Right cardiac atrium (tissue), 5 donors: ENCODE measurements around the gene KIFBP. TPM values are rescaled to one million over a fixed set of nuclear protein-coding genes. Genes with fewer than 3 reads are reported as not detected.
"Not testable (repeated sequence)": the region's sequence is repeated elsewhere in the genome, so short reads cannot be mapped to it uniquely, and the experiment has no call there.

Experiments
- ATAC-seq, 2 donors: fragments of 200-7000 bp; cut with Tn5 transposase; one replicate each; pipeline versions ENCODE4 v1.8.0 to v1.9.1; 2020; ENCODE audit warnings: moderate library complexity in 2 of 2, mild to moderate bottlenecking in 1 of 2
- DNase-seq, 3 donors: peaks; one replicate each; pipeline ENCODE4 v3.0.0-alpha.2; 2020
- H3K27ac ChIP-seq: one replicate; pipeline ENCODE4 v1.5.1; 2013; ENCODE audit warnings: mild to moderate bottlenecking, low read length, control low read depth, moderate library complexity
- H3K27me3 ChIP-seq: one replicate; pipeline ENCODE4 v1.6.1; 2013; ENCODE audit not compliant: control insufficient read depth, insufficient read depth
- H3K4me1 ChIP-seq: one replicate; pipeline ENCODE4 v1.6.1; 2013; ENCODE audit warnings: low read length; ENCODE audit not compliant: control insufficient read depth, insufficient read depth
- H3K4me3 ChIP-seq: one replicate; pipeline ENCODE4 v1.5.1; 2013; ENCODE audit warnings: low read length, control low read depth
- H3K9me3 ChIP-seq: one replicate; pipeline ENCODE4 v1.6.1; 2013; ENCODE audit warnings: low read length; ENCODE audit not compliant: control insufficient read depth
- WGBS: extraction: QIAGEN DNeasy Blood & Tissue Kit; methylation state at CpG from one replicate; pipeline ENCODE4 v1.1.7; 2013; 5-methylcytosine and 5-hydroxymethylcytosine counted together
- intact Hi-C, 4 donors: fragments of 100-400 bp; cut with DNase I; formaldehyde crosslinking; loops; one replicate each; pipeline versions ENCODE4 v1.11.0 to v1.14.0; 2022 to 2023
- long read RNA-seq, 4 donors: library from polyadenylated mRNA; unstranded; transcript quantifications; one replicate each; pipeline ENCODE4 v2.0.0, GENCODE V29; 2020 to 2021
- polyA plus RNA-seq: library from polyadenylated mRNA; stranded (reverse); fragments of 200-250 nt; gene quantifications from one replicate; pipeline ENCODE4 v1.2.3, GENCODE V29; 2013
- total RNA-seq, 4 donors: library from RNA; stranded (reverse); fragmentation: NEBNext Ultra II Directional; extraction: Animal tissue kit (Norgen Biotek cat#: 25700); gene quantifications; one replicate each; pipeline ENCODE4 v1.2.1, GENCODE V29; 2021
- donor health status: healthy with polysubstance abuse.
- donor health status: DM: no; HTN: yes; CAD: no.
- donor health status: DM: no; HTN: no; CAD: no.
- donor health status: DM: no; HTN: yes; CAD: no; lungs with severe emphysema.
- donor health status: DM: yes; HTN: yes; CAD: no.

Gene KIFBP, protein sequence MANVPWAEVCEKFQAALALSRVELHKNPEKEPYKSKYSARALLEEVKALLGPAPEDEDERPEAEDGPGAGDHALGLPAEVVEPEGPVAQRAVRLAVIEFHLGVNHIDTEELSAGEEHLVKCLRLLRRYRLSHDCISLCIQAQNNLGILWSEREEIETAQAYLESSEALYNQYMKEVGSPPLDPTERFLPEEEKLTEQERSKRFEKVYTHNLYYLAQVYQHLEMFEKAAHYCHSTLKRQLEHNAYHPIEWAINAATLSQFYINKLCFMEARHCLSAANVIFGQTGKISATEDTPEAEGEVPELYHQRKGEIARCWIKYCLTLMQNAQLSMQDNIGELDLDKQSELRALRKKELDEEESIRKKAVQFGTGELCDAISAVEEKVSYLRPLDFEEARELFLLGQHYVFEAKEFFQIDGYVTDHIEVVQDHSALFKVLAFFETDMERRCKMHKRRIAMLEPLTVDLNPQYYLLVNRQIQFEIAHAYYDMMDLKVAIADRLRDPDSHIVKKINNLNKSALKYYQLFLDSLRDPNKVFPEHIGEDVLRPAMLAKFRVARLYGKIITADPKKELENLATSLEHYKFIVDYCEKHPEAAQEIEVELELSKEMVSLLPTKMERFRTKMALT
- total RNA-seq (10 to 100 TPM; 31.6 to 36.9 (median 35.1) TPM), polyA plus RNA-seq (29.2 TPM)
- long read RNA-seq, donor 1, transcript KIF1BP-201 (7 exons, 2,544 nt), result major isoform, 109 of 119 reads
- long read RNA-seq, donor 1, partial matches to known transcripts, result 2 of 119 reads
- long read RNA-seq, donor 1, other reads (novel, unspliced or antisense), result 2 of 119 reads
- long read RNA-seq, donor 2, transcript KIF1BP-201 (7 exons, 2,544 nt), result major isoform, 27 of 28 reads
- long read RNA-seq, donor 2, partial matches to known transcripts, result 0 of 28 reads
- long read RNA-seq, donor 2, other reads (novel, unspliced or antisense), result 0 of 28 reads
- long read RNA-seq, donor 3, transcript KIF1BP-201 (7 exons, 2,544 nt), result major isoform, 214 of 223 reads
- long read RNA-seq, donor 3, partial matches to known transcripts, result 3 of 223 reads
- long read RNA-seq, donor 3, other reads (novel, unspliced or antisense), result 3 of 223 reads
- long read RNA-seq, donor 4, transcript KIF1BP-201 (7 exons, 2,544 nt), result major isoform, 42 of 44 reads
- long read RNA-seq, donor 4, partial matches to known transcripts, result 2 of 44 reads
- long read RNA-seq, donor 4, other reads (novel, unspliced or antisense), result 0 of 44 reads

DNA sequence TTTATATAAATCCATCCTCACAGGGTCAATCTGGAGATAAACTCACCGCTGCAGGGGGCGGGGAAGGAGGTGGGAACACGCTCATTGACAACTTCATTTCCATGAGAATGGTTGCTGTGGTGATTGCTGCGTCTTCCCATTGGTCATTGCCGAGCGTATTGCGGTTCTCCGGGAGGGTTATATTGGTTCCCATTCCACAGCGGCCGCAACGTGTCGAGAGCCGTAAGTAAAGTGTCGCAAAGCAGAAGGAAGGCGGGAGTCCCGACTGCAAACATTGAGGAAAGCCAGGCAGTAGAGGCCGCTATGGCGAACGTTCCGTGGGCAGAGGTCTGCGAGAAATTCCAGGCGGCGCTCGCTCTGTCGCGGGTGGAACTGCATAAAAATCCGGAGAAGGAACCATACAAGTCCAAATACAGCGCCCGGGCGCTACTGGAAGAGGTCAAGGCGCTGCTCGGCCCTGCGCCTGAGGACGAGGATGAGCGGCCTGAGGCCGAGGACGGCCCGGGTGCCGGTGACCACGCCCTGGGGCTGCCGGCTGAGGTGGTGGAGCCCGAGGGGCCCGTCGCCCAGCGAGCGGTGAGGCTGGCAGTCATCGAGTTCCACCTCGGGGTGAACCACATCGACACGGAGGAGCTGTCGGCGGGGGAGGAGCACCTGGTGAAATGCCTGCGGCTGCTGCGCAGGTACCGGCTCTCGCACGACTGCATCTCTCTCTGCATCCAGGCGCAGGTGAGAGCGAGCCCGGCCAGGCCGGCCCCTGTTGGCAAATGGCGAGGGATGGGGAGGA lies at the start of gene KIFBP:
TSS of gene KIFBP (plus strand) at position 274 of the 787 bp plus-strand sequence. CDS start at position 304, 30 bp downstream.
- peaks cover 7% of the 10 kb centered on the region for H3K4me1 ChIP-seq
- no peaks in the 10 kb centered on the region for H3K27me3 ChIP-seq
- peak; percentile 96 to 97 for ATAC-seq
- H3K4me3 ChIP-seq, result peak within 1 kb of the TSS; percentile 71
- WGBS, result under 1% methylated on average over 62 of the region's 62 CpGs
- H3K27ac ChIP-seq, result peak within 1 kb of the TSS; percentile 81
- no peaks in the 10 kb centered on the region for H3K9me3 ChIP-seq
- intact Hi-C loops, result no loop called here
- peak; percentile 93 to 97 (median 94) for DNase-seq

DNA sequence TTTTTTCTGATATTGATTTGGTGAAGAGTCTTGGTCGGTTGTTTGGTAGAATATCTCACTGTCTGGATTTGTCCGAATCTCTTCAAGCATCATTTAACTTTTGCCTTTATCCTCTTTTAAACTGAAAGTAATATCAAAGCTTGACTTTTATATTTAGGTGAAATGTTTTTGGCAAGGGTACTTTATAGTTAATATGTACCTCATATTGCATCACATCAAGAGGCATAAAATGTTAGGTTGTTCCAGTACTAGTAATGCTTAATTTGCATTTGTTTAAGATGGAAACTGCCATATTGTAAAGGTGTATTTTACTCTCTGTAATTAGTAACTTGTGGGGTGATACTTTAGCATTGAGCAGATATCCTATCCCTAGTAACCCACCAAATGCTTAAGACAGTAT lies 49.7 kb upstream of the KIFBP start:
- Histone ChIP-seq H3K27ac (no peak overlapping the region), H3K4me1 (no peaks in the 10 kb centered on the region), H3K4me3 (no peak overlapping the region), H3K9me3 (no peaks in the 10 kb centered on the region), H3K27me3 (no peaks in the 10 kb centered on the region)
- no peak for DNase-seq
- WGBS, result 94% methylated on average over 2 of the region's 2 CpGs
- no peak for ATAC-seq
- intact Hi-C loops, result no loop called here

DNA sequence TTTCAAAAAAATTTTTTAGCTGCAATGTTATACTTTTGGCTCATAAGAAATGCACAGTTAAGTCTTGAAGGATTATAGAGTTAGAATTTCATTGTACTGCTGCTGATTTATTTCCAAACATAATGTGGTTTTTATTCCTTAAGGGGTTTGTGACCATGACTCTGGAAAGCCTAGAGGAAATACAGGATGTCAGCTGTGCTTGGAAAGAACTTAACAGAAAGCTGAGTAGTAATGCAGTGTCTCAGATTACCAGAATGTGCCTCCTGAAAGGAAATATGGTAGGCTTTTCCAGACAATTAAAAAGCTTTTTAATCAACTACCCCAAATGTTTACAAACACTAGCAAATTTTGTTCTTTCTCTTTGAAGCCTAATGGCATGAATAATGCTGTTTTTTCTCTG lies 47.7 kb upstream of the KIFBP start:
- H3K9me3 ChIP-seq, H3K4me1 ChIP-seq, H3K27ac ChIP-seq, ATAC-seq, H3K27me3 ChIP-seq, H3K4me3 ChIP-seq, DNase-seq: not testable (repeated sequence)
- intact Hi-C loops, result loop anchor here in 1 of 4 donors (10.0 kb wide), 1 partner anchor 186 kb away; no protein-coding TSS in a partner anchor

DNA sequence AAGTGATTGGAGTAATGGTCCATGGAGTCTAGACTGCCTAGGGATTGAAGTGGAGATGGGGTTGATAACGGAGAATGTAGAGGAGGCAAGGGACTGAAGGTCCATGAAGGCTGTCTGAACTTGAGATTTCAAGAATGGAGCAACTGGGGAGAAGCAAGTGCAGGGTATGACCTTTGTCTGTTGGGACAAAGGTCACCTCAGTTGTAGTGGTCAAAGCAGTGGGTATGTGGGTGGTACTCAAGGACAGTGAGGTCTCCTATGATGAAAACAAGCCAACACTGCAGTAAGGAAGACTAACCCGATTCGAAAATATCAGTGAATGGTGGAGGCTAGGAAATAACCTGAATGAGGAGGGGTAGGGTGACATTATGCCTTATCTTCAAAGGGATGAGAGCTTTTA lies 38.0 kb upstream of the KIFBP start:
- H3K27ac ChIP-seq, result no peak overlapping the region
- H3K4me1 ChIP-seq, result no peaks in the 10 kb centered on the region
- H3K4me3 ChIP-seq, result no peak overlapping the region
- no peaks in the 10 kb centered on the region for H3K9me3 ChIP-seq
- ATAC-seq (no peak), DNase-seq (no peak)
- no peaks in the 10 kb centered on the region for H3K27me3 ChIP-seq
- WGBS, result 95% methylated on average over 3 of the region's 3 CpGs
- intact Hi-C loops, result no loop called here

DNA sequence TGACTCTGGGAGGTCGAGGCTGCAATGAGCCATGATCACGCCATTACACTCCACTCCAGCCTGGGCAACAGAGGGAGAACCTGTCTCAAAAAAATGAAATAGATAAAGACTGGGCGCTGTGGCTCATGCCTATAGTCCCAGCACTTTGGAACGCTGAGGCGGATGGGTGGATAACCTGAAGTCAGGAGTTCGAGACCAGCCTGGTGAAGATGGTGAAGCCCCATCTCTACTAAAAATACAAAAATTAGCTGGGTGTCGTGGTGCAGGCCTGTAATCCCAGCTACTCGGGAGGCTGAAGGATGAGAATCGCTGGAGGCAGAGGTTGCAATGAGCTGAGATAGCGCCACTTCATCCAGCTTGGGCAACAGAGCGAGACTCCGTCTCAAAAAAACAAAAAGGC lies 33.7 kb upstream of the KIFBP start:
- DNase-seq, result no peak
- 91% methylated on average over 12 of the region's 12 CpGs for WGBS
- H3K27ac ChIP-seq, result no peak overlapping the region
- H3K27me3 ChIP-seq, result no peaks in the 10 kb centered on the region
- intact Hi-C loops, result no loop called here
- ATAC-seq, result no peak
- no peak overlapping the region for H3K4me3 ChIP-seq
- no peaks in the 10 kb centered on the region for H3K4me1 ChIP-seq
- no peaks in the 10 kb centered on the region for H3K9me3 ChIP-seq

DNA sequence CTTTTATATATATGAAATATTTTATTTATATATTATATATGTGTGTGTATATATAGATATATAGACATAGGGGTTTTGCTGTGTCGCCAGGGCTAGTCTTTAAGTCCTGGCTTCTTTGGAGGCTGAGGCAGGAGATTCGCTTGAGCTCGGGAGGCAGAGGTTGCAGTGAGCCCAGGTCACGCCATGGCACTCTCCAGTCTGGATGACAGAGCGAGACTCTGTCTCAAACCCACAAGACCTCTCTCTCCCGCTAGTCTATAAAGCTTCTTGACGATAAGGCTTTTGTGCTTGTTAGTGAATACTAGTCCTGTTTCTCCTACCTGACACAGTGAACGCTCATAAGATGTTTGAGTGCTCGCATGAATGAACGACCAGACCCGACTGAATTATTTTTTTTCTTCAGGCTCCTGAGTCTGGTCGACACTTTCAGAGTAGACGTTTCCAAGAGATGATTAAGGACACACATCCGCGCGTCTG lies 33.2 kb upstream of the KIFBP start:
- Histone ChIP-seq H3K4me3 (peak overlapping the region; percentile 69), H3K9me3 (no peaks in the 10 kb centered on the region), H3K27ac (peak overlapping the region; percentile 57), H3K4me1 (no peaks in the 10 kb centered on the region), H3K27me3 (no peaks in the 10 kb centered on the region)
- DNase-seq (no peak), ATAC-seq (no peak)
- WGBS, result 4% methylated on average over 16 of the region's 16 CpGs
- intact Hi-C loops, result no loop called here

DNA sequence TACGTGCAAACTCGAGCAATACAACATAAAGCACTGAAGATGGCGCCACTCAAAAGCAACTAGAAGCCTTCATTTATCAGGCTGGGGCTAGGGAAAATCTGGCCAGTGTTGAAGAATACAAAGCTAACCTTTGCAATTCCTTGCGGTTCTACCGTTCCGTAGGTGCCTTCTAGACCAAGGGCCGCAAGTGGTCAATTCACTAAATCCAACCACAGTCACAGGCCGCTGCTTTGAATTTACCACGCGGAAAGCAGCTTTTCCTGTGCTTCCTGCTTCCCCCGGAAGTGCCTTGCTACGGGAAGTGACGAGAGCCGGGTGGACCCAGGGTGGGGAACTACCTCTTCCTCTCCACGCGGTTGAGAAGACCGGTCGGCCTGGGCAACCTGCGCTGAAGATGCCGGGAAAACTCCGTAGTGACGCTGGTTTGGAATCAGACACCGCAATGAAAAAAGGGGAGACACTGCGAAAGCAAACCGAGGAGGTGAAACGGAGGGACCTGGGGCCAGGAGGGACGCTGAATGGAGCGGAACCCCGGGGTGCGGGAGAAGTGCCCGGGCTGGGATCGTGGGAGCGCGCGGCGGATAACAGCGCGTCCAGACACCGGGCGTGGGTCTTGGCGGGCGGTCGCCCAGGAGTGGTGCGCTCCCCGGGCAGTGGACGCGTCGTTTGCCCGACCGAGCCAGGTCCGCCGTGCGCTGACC lies 32.6 kb upstream of the KIFBP start, which contains the start of gene DDX21:
TSS of gene DDX21 (plus strand) at position 339 of the 701 bp plus-strand sequence. CDS start at position 395, 56 bp downstream.
- Histone ChIP-seq H3K4me3 (peak within 1 kb of the TSS; percentile 69), H3K27ac (peak within 1 kb of the TSS; percentile 72), H3K9me3 (no peaks in the 10 kb centered on the region), H3K4me1 (no peaks in the 10 kb centered on the region), H3K27me3 (no peaks in the 10 kb centered on the region)
- ATAC-seq (peak; percentile 98), DNase-seq (peak; percentile 93 to 94 (median 93))
- intact Hi-C loops, result no loop called here
- under 1% methylated on average over 53 of the region's 53 CpGs for WGBS

DNA sequence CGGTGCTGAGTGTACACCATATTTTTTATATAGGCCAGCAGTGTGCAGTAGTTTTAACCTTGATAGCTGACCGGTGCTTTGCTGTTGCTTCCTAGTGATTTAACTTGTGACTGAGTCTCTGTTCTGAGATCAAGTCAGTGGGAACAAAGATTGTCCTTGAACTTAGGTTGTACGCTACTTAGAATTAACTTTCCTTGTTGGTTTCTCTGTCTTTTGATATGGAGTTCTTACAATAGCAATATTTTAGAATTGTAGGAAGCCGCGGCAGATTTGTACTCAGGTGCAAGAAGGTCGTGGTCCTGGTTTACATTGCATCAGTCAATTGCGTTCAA lies 31.4 kb upstream of the KIFBP start:
- ATAC-seq (no peak), DNase-seq (no peak)
- Histone ChIP-seq H3K4me3 (peak overlapping the region; percentile 69), H3K9me3 (no peaks in the 10 kb centered on the region), H3K4me1 (no peaks in the 10 kb centered on the region), H3K27ac (peak overlapping the region; percentile 19), H3K27me3 (no peaks in the 10 kb centered on the region)
- 54% methylated on average over 7 of the region's 7 CpGs for WGBS
- intact Hi-C loops, result no loop called here

DNA sequence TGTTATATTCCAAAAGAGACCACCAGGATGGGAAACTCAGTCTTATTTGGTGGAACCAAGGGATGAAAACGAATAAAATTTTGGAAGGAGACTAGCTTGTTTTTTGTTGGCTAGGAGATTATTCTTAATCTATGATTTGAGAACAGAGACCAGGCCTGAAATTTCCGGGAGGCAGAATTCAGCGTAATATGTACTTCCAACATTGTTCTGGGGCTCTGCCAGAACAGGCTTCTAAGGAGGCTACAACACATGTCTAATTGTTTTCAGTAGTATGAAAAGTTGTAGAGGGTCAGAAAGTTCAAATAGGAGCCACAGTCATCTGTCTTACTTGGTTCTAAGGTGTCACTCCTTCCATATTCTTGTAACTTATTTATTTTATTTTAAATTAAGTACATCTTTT lies 30.9 kb upstream of the KIFBP start:
- Histone ChIP-seq H3K9me3 (no peaks in the 10 kb centered on the region), H3K27me3 (no peaks in the 10 kb centered on the region), H3K27ac (no peak overlapping the region), H3K4me3 (peak overlapping the region; percentile 69), H3K4me1 (no peaks in the 10 kb centered on the region)
- ATAC-seq (no peak), DNase-seq (no peak)
- 56% methylated on average over 3 of the region's 3 CpGs for WGBS
- intact Hi-C loops, result no loop called here
